HG03558 (cell line): Measurements from ENCODE around the gene LTB4R2.
"Not testable (repeated sequence)": the region's sequence is repeated elsewhere in the genome, so short reads cannot be mapped to it uniquely, and the experiment has no call there.

Experiments
- ATAC-seq: cut with Tn5 transposase; IDR thresholded peaks from one replicate; pipeline ENCODE4 v1.9.1; 2021; ENCODE audit warnings: moderate number of reproducible peaks; ENCODE audit not compliant: unreplicated experiment; ENCODE audit errors: extremely low read depth

Gene LTB4R2

GRCh38 chr14:24315807-24316596 is 6.1 kb downstream of the LTB4R2 start:
- ATAC-seq, result no peak

DNA sequence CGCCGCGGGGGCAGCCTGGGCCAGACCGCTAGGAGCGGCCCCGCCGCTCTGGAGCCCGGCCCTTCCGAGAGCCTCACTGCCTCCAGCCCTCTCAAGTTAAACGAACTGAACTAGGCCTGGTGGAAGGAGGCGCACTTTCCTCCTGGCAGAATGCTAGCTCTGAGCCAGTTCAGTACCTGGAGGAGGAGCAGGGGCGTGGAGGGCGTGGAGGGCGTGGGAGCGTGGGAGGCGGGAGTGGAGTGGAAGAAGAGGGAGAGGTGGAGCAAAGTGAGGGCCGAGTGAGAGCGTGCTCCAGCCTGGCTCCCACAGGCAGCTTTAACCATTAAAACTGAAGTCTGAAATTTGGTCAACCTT is 6.6 kb downstream of the LTB4R2 start:
- no peak for ATAC-seq

DNA sequence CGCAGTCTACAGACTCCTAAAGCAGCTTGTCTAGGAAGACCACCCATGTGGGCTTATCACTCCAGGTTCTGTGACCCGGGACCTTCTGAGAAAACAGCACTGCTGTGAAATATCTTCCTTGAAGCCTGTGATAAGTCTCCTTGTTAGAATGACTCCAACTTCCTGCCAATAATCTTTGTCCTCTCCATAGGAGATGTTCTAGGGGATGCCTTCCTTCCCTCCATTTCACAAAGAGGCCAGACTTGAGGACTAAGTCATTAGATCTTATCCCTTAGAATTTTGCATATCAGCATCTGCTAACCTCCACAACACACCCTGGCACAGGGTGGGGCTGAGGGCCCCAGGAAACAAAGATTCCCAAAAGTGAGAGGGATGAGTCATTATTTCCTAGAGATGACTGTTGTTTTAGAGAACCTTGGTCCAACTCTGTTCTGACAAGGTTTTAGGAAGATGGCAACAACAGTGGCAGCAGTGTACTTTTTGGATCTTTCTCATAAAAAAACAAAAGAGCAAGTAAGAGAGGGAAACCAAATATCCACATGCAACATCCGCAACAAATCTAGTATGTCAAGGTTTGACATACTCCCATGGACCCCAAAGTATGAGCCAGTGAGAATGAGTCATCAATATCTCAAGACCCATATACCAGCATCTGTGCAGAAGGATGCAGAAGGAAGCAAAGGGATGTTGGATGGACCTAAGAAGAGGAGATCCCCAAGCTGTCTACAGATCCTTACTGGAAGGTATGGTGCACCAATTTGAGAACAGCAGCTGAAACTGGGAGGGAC is 7.4 kb downstream of the LTB4R2 start:
- ATAC-seq, result no peak

- ATAC-seq, result no peak
These were observed 11.5 kb downstream of the LTB4R2 start for GRCh38 chr14:24321212-24321975.

- ATAC-seq, result no peak
These were observed 12.7 kb downstream of the LTB4R2 start for GRCh38 chr14:24322672-24323071.

DNA sequence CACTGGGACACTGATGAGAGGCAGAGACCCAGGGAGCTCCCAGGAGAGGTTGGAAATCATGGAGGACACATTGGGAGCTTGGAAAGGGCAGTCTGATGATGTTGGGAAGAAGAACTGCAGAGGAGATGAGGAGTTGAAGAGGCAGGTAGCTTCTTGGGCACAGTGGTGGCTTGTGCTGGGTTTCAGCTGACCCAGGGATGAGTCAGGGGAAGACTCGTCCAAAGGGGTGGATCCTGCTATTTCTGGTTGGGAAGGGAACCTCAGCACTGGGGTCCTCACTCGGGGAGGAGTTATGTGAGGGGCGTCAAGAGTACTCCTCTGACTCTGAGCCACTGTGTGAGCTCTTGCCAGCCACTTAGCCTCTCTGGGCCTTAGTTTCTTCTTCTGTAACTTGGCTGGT is 13.4 kb downstream of the LTB4R2 start:
- ATAC-seq, result no peak

DNA sequence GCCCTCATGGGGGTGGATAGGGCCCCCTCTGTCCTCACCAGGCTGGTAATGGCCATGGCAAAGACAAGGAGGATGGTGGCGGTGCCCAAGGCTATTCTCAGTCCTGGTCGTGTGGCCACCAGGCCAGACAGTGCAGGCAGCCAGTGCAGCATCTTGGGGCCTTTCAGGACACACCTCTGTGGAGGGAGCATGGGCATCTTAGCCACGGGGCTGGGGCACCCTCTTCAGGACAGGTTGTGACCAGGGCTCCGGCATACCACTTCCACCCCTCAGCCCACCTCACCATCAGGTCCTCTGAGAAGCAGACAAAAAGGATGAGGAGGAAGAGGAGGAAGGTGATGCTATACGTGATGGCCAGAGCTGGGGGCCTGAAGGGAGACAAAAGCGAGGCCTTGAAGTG is 14.1 kb downstream of the LTB4R2 start:
- ATAC-seq, result no peak

DNA sequence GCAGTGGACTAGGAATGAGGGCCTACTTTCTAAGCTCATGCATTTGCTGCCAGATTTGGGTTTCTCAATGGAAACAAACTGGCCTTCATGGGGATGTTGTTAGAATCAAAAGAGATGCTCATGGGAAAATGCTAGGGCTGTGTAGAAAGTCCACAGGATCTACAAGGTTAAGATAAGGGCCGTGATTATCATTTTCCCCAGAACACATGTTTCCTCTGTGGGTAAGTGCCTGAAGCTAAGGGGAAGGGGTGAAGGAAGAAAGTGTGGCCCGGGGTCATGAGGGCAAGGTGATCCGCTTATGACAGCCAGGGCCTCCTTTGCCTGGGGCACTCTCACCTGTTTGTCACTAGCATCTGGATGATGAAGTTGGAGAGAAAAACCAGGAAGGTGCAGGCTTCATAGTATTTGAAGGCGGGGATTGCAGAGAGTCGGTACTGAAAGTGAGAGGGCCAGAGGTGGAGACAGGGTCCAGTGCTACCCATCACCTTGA is 15.1 kb downstream of the LTB4R2 start:
- ATAC-seq, result no peak

DNA sequence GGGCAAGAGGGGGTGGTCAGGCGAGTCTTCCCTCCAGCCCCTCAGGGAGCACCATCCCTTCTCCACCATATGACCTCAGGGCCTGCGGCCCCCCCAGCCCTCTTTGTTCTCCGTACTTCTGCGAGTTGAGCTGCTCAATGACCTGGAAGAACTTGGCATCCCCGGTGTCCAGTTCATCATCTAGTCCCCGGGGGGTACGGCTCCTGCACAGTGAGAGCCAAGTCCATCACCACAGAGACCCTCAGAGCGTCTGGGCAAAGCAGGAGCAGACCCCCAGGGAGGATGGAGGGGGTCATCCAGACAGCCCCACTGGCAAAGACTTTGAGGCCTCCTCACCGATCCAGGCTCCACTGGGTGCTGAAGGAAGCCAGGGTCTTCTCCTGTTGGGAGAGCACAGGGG is 16.0 kb downstream of the LTB4R2 start:
- no peak for ATAC-seq

- ATAC-seq, result no peak
These were observed 17.4 kb downstream of the LTB4R2 start for GRCh38 chr14:24327303-24327702.

- ATAC-seq, result not testable (repeated sequence)
These were observed 18.0 kb downstream of the LTB4R2 start for GRCh38 chr14:24327914-24328313.

DNA sequence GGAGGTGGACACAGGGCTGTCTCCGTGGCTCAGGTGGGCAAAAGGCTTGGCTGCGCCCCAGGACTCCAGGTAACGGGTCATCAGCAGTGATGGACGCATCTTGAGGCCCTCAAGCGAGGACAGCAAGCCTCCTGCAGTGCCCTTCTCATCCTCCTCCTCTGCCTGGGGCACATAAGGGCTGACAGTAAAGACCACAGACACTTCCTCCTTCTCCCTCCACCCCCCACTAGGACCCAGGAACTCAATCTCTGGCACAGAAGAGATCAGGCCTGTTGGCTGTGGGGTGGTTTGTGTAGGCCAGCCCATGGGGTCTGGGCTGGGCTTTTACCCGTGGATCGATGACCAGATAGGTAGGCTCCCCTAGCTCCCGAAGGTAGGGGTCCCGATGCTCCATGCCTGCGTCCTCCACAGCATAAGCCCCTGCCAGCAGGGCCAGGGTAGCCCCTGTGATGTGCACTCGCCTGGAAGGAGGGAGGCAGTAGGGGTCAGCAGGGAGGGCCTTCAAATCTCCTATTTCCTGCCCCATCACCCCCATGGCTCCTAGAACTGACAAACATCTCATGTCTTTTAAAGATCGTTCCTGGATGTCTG is 19.2 kb downstream of the LTB4R2 start:
- no peak for ATAC-seq

DNA sequence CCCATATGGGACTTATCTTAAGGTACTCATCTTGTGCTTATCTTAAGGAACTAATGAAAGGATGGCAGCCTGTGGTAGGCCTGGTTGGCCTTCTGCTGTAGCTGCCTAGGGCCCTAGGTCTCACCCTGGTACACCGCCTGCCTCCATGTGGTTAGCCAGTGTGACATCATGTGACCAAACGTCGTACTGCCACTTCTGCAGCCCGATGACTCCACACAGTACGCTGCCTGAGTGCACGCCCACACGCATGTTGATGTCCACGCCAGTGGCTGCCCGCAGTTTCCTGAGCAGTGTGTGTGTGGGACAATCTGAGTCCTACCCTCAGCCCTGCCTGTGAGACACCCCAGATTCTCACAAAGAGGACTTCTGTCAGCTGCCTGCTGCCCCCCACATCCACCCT is 19.8 kb downstream of the LTB4R2 start:
- no peak for ATAC-seq

GRCh38 chr14:24330973-24331674 is 21.2 kb downstream of the LTB4R2 start:
- no peak for ATAC-seq

GRCh38 chr14:24331731-24332267 is 21.9 kb downstream of the LTB4R2 start:
- ATAC-seq, result no peak

DNA sequence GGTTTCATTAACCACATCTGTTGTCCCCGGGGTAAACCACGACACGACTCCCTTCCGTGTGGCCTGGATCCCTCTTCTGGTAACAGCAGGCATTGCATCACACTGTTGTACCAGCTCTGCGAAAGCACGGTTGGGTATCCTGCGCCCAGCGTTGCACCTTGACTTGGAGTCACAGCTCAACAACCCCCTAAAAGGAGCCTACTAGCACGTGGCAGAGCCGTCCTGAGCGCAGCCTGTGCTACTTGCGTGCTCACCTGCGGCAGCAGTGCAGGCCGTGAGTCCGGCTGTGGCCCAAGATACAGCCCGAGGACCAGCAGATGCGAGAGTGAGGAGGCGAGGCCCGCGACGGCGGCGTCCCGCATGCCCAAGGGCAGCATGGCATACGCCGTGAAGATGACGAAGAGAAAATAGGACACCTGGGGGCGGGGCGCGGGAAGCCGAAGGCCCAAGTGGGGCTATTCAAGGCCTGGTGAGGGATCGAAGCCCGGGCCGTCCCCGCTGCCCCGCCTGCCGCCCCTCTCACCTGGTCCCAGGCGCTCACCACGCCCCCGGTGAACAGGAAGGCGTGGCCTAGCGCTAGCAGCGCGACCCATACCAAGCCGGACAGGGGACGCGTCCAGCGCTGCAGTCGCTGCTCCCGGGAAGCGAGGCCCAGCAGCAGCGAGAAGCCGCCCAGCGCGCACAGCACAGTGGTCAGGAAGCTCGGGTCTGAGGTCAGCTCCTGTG is 22.5 kb downstream of the LTB4R2 start:
- peak; percentile 54 for ATAC-seq

DNA sequence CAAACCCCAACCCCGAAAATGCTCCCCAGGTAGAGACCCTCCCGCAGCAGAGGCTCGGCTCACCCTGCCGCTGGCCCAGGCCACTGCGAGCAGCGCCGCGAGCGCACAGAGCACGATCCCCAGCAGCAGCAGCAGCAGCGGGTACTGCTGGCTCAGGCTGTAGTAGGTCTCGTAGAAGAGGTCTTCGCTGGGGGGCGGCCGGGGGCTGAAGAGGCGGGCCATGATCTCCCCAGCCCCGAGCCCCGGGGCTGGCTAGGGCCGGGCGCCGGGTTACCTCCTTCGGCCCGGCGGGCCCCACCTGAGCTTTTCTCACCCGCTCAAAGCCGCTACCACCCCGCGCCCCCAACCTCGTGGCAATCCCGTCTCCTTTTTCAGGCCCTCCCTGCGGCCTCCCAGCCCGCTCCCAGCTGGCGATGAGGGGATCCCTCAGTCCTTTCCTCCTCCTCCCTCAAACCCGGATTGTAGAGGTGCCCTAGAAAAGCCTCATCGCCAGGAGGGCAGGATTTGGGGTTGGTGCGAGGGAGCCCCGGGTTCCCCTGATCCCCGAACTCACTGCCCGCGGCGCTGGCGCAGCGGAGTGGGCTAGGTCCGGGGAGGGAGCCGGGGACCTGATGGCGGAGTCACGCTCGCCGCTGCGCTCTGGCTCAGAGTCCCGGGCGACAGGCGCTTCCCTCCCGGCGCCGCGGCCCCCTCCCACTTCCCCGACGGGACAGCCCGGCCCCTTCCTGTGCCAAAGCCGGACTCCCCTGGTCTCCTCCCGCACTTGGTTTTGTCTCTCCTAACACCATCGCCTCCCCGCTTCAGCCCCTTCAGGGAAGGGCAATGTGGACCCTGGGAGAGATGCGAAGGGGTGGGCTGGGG is 24.7 kb downstream of the LTB4R2 start, which contains the start of gene ADCY4:
Gene ADCY4, minus strand, starts transcription at position 641 of the 861 bp plus-strand sequence. Its CDS starts 419 bp downstream, at position 222.
- ATAC-seq, result no peak
